Keratinocyte (primary cell): ENCODE results near the gene FGFR3. TPM values are rescaled to one million over a fixed set of nuclear protein-coding genes. Genes with fewer than 3 reads are reported as not detected.

Experiments
- DNase-seq: peaks from one replicate; pipeline ENCODE4 v3.0.0-alpha.2; 2011; ENCODE audit warnings: low read depth, missing footprints, low spot score
- FAIRE-seq: peaks from 2 replicates; lab custom pipeline; 2011; peaks lifted over from hg19 to GRCh38; lab: Jason Lieb, UNC
- H2AFZ ChIP-seq: 2 replicates; pipeline ENCODE4 v1.6.0; 2012; ENCODE audit warnings: low read length, control low read depth, inconsistent platforms; ENCODE audit not compliant: control insufficient read depth
- H3K27ac ChIP-seq: 2 replicates; pipeline ENCODE4 v1.5.1; 2011; ENCODE audit warnings: low read length; ENCODE audit not compliant: control insufficient read depth, insufficient read depth
- H3K27me3 ChIP-seq: 3 replicates; pipeline ENCODE4 v1.6.0; 2011; ENCODE audit warnings: low read length; ENCODE audit not compliant: control insufficient read depth, insufficient read depth; ENCODE audit errors: extremely low read depth
- H3K36me3 ChIP-seq, 2 experiments: 2 replicates in 1 of 2; 3 replicates in 1 of 2; pipeline ENCODE4 v1.5.1; 2011; ENCODE audit warnings: low read length in 2 of 2, mild to moderate bottlenecking in 1 of 2; ENCODE audit not compliant: control insufficient read depth in 2 of 2, insufficient read depth in 2 of 2; ENCODE audit errors: extremely low read depth in 1 of 2
- H3K4me1 ChIP-seq: 3 replicates; pipeline ENCODE4 v1.5.1; 2011; ENCODE audit warnings: low read length; ENCODE audit not compliant: control insufficient read depth, insufficient read depth; ENCODE audit errors: extremely low read depth
- H3K4me2 ChIP-seq: 3 replicates; pipeline ENCODE4 v1.6.0; 2011; ENCODE audit warnings: low read depth, low read length; ENCODE audit not compliant: control insufficient read depth, insufficient read depth; ENCODE audit errors: extremely low read depth
- H3K4me3 ChIP-seq, 3 experiments: fragments of 200-600 bp in 1 of 3; sonication (generic) in 1 of 3; 2 replicates in 2 of 3; 3 replicates in 1 of 3; pipeline ENCODE4 v1.5.1; 2011 to 2016; ENCODE audit warnings: low read length in 3 of 3, mild to moderate bottlenecking in 3 of 3, control low read depth in 2 of 3, inconsistent platforms in 1 of 3, low read depth in 1 of 3, mixed read lengths in 1 of 3, mixed run types in 1 of 3, moderate library complexity in 1 of 3; ENCODE audit not compliant: control insufficient read depth in 2 of 3, insufficient read depth in 2 of 3; ENCODE audit errors: extremely low read depth in 1 of 3
- H3K79me2 ChIP-seq: 2 replicates; pipeline ENCODE4 v1.6.0; 2012; ENCODE audit warnings: low read length; ENCODE audit not compliant: control insufficient read depth, insufficient read depth
- H3K9ac ChIP-seq: 3 replicates; pipeline ENCODE4 v1.6.0; 2011; ENCODE audit warnings: low read length; ENCODE audit not compliant: control insufficient read depth, insufficient read depth; ENCODE audit errors: extremely low read depth
- H3K9me1 ChIP-seq: 3 replicates; pipeline ENCODE4 v1.6.0; 2011; ENCODE audit warnings: low read length; ENCODE audit not compliant: control insufficient read depth, insufficient read depth; ENCODE audit errors: extremely low read depth
- H3K9me3 ChIP-seq: 2 replicates; pipeline ENCODE4 v1.5.1; 2012; ENCODE audit warnings: low read depth, low read length; ENCODE audit not compliant: control insufficient read depth
- H4K20me1 ChIP-seq: 3 replicates; pipeline ENCODE4 v1.6.0; 2011; ENCODE audit warnings: low read length; ENCODE audit not compliant: control insufficient read depth, insufficient read depth; ENCODE audit errors: extremely low read depth
- EZH2 ChIP-seq: IDR thresholded peaks from one replicate; pipeline ENCODE4 v1.6.1; 2012; ENCODE audit warnings: inconsistent platforms, mild to moderate bottlenecking, low read length, moderate library complexity
- dilution Hi-C: fragments of 300-500 bp; cut with MboI; formaldehyde crosslinking; loops from one replicate; pipeline ENCODE4 v1.7.0; 2020; ENCODE audit warnings: low sequenced_read_pairs; ENCODE audit not compliant: extremely low pct_ligation_motif_present
- polyA plus RNA-seq, 5 experiments: library from polyadenylated mRNA; depleted of rRNA in 3 of 5; stranded (reverse) in 3 of 5; stranded (forward) in 1 of 5; unstranded in 1 of 5; fragments of >200 nt; gene quantifications; 1 replicate in 1 of 5; 2 replicates in 3 of 5; 3 replicates in 1 of 5; pipeline versions ENCODE4 v1.2.1 to v1.2.3, GENCODE V29; 2011 to 2012; ENCODE audit warnings: missing spikeins in 2 of 5, low read depth in 1 of 5, low replicate concordance in 1 of 5
- TF ChIP-seq, protein P1 (sequence below), 3 experiments: IDR thresholded peaks in 1 of 3; conservative IDR thresholded peaks in 1 of 3; optimal IDR thresholded peaks in 1 of 3; 2 replicates in 2 of 3; 3 replicates in 1 of 3; pipeline versions ENCODE3 to v1.5.1; 2011; ENCODE audit warnings: low read length in 3 of 3, mild to moderate bottlenecking in 3 of 3, moderate library complexity in 2 of 3, control low read depth in 1 of 3, inconsistent platforms in 1 of 3; ENCODE audit not compliant: insufficient read depth in 2 of 3; ENCODE audit errors: extremely low read depth in 1 of 3

FGFR3 gene
- polyA plus RNA-seq, 1 donor (not counting 4 experiments of a cell fraction or from before 2014, with no cell fraction given) = 45.2 TPM

DNA sequence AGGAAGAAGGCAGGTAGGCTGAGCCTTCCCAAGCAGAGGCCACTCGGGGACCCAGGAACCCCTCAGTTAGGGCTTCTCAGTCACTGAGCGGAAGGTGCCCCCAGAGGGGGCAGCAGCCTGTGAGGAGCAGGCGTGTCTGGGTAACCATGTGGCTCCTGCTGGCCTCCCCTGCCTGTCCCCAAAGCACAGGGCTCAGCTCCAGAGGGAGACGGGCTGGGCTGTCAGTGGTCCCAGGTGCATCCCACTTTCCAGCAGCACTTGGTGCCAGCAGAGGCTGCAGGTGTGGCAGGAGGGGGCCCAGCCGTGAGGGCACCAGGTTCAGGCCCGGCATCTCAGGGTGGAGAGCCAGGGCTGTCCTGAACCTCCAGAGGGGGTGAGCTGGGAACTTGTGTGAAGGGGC is 49.1 kb upstream of the FGFR3 start:
- Histone ChIP-seq H3K27me3 (no peaks in the 10 kb centered on the region), H3K9me3 (no peaks in the 10 kb centered on the region), H3K27ac (no peak overlapping the region), H3K4me2 (no peak overlapping the region), H3K36me3 (peaks cover 4 to 18% of the 10 kb centered on the region in 2 experiments), H4K20me1 (no peaks in the 10 kb centered on the region), H3K9me1 (no peaks in the 10 kb centered on the region), H3K79me2 (no peaks in the 10 kb centered on the region), H3K4me3 (no peak overlapping the region), H3K9ac (no peak overlapping the region), H2AFZ (no peak overlapping the region), H3K4me1 (peaks cover 3% of the 10 kb centered on the region)
- TF ChIP-seq, protein P1, sequence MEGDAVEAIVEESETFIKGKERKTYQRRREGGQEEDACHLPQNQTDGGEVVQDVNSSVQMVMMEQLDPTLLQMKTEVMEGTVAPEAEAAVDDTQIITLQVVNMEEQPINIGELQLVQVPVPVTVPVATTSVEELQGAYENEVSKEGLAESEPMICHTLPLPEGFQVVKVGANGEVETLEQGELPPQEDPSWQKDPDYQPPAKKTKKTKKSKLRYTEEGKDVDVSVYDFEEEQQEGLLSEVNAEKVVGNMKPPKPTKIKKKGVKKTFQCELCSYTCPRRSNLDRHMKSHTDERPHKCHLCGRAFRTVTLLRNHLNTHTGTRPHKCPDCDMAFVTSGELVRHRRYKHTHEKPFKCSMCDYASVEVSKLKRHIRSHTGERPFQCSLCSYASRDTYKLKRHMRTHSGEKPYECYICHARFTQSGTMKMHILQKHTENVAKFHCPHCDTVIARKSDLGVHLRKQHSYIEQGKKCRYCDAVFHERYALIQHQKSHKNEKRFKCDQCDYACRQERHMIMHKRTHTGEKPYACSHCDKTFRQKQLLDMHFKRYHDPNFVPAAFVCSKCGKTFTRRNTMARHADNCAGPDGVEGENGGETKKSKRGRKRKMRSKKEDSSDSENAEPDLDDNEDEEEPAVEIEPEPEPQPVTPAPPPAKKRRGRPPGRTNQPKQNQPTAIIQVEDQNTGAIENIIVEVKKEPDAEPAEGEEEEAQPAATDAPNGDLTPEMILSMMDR (optimal IDR thresholded peaks at IDR 0.05 in 1 of 3, IDR thresholded peaks at IDR 0.05 in 1 of 3, conservative IDR thresholded peaks at IDR 0.05 in 1 of 3; ENCODE audit: extremely low read depth in 1 of 3, insufficient read depth in 2 of 3, low read length in 3 of 3) = no peak
- TF ChIP-seq EZH2 = no peak
- DNase-seq = no peak
- FAIRE-seq = no peak
- dilution Hi-C loops = no loop called here

DNA sequence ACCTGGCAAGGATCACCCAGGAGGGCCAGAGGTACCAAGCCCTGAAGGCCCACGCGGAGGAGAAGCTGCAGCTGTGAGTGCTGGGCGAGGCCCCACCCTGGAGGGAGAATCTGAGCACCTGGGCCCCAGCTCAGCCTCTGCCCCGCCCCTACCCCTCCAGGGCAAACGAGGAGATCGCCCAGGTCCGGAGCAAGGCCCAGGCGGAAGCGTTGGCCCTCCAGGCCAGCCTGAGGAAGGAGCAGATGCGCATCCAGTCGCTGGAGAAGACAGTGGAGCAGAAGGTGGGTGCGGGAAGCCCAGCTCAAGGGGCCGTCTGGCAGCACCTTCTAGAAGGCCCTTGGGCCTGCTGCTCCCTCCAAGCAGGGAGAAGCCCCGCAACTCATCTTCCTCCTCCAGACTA is 48.5 kb upstream of the FGFR3 start:
- H3K9ac ChIP-seq = no peak overlapping the region
- H3K4me1 ChIP-seq = peaks cover 3% of the 10 kb centered on the region
- H3K79me2 ChIP-seq = no peaks in the 10 kb centered on the region
- no peak overlapping the region for H3K27ac ChIP-seq
- FAIRE-seq (no peak), DNase-seq (no peak)
- H3K9me3 ChIP-seq = no peaks in the 10 kb centered on the region
- H3K36me3 ChIP-seq = peaks cover 4 to 14% of the 10 kb centered on the region in 2 experiments
- TF ChIP-seq EZH2 = no peak
- no peaks in the 10 kb centered on the region for H3K9me1 ChIP-seq
- no peaks in the 10 kb centered on the region for H4K20me1 ChIP-seq
- no peak overlapping the region for H3K4me3 ChIP-seq
- H2AFZ ChIP-seq = no peak overlapping the region
- dilution Hi-C loops = no loop called here
- H3K4me2 ChIP-seq = no peak overlapping the region
- no peaks in the 10 kb centered on the region for H3K27me3 ChIP-seq

DNA sequence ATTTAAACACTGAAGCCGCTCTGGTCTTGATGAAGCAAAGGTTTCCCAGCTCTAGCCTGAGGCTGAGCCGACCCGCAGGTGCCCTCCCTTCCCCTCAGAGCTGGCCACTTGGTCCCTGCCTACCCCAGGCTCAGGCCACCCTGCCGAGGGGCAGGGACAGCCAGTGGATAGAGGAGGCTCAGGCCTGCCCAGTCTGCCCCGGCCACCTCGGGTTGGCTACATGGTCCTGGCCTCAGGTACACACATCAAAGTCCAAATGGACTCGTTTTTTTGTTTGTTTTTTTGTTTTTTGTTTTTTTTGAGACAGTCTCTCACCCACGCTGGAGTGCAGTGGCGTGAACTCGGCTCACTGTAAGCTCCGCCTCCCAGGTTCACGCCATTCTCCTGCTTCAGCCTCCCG is 47.9 kb upstream of the FGFR3 start:
- no peak overlapping the region for H3K4me3 ChIP-seq
- H3K9me1 ChIP-seq = no peaks in the 10 kb centered on the region
- no peaks in the 10 kb centered on the region for H3K9me3 ChIP-seq
- H3K79me2 ChIP-seq = no peaks in the 10 kb centered on the region
- H3K27ac ChIP-seq = no peak overlapping the region
- H3K36me3 ChIP-seq = peaks cover 4 to 14% of the 10 kb centered on the region in 2 experiments
- TF ChIP-seq, protein P1 (optimal IDR thresholded peaks at IDR 0.05 in 1 of 3, IDR thresholded peaks at IDR 0.05 in 1 of 3, conservative IDR thresholded peaks at IDR 0.05 in 1 of 3; ENCODE audit: extremely low read depth in 1 of 3, insufficient read depth in 2 of 3, low read length in 3 of 3) = no peak
- TF ChIP-seq EZH2 = no peak
- FAIRE-seq = no peak
- H3K9ac ChIP-seq = no peak overlapping the region
- H3K4me2 ChIP-seq = no peak overlapping the region
- no peaks in the 10 kb centered on the region for H4K20me1 ChIP-seq
- H2AFZ ChIP-seq = no peak overlapping the region
- DNase-seq = no peak
- H3K4me1 ChIP-seq = peaks cover 3% of the 10 kb centered on the region
- dilution Hi-C loops = no loop called here
- H3K27me3 ChIP-seq = no peaks in the 10 kb centered on the region
